ENCODE data around the gene PTPN6. TPM values are rescaled to one million over a fixed set of nuclear protein-coding genes. Genes with fewer than 3 reads are reported as not detected.
A peak's percentile ranks its signal among the peaks of the same experiment; 100 is the strongest.

The PTPN6 gene
- total RNA-seq, 1 donor from 2014 or later: 70.2 TPM

- Mint-ChIP-seq H3K9me3 (ENCODE audit: low read depth) (no peaks in the 10 kb centered on the region), H3K4me1 (ENCODE audit: low read depth) (peaks cover 51% of the 10 kb centered on the region), H3K27ac (peak overlapping the region; percentile 84), H3K27me3 (no peaks in the 10 kb centered on the region), H3K4me3 (ENCODE audit: low read depth) (no peak overlapping the region), H3K36me3 (ENCODE audit: insufficient read depth) (peaks cover 22% of the 10 kb centered on the region)
- DNase-seq (ENCODE audit: low spot score, unreplicated experiment): no peak
- no peak for TF ChIP-seq CTCF (IDR thresholded peaks at IDR 0.05; ENCODE audit: unreplicated experiment)
These were observed 16.5 kb downstream of the PTPN6 start for GRCh38 chr12:6967651-6968100.

GRCh38 chr12:6968426-6968825 lies 17.3 kb downstream of the PTPN6 start:
- TF ChIP-seq CTCF (IDR thresholded peaks at IDR 0.05; ENCODE audit: unreplicated experiment): no peak
- no peak for DNase-seq (ENCODE audit: low spot score, unreplicated experiment)
- peak overlapping the region; percentile 38 for H3K27ac Mint-ChIP-seq
- H3K4me3 Mint-ChIP-seq (ENCODE audit: low read depth): peak overlapping the region; percentile 98
- H3K4me1 Mint-ChIP-seq (ENCODE audit: low read depth): peaks cover 47% of the 10 kb centered on the region
- H3K36me3 Mint-ChIP-seq (ENCODE audit: insufficient read depth): peaks cover 22% of the 10 kb centered on the region
- H3K9me3 Mint-ChIP-seq (ENCODE audit: low read depth): no peaks in the 10 kb centered on the region
- no peaks in the 10 kb centered on the region for H3K27me3 Mint-ChIP-seq

GRCh38 chr12:6970096-6970527 lies 19.0 kb downstream of the PTPN6 start:
- Mint-ChIP-seq H3K27me3 (no peaks in the 10 kb centered on the region), H3K27ac (peak overlapping the region; percentile 99), H3K4me3 (ENCODE audit: low read depth) (peak overlapping the region; percentile 98), H3K4me1 (ENCODE audit: low read depth) (peaks cover 35% of the 10 kb centered on the region), H3K9me3 (ENCODE audit: low read depth) (no peaks in the 10 kb centered on the region), H3K36me3 (ENCODE audit: insufficient read depth) (peaks cover 19% of the 10 kb centered on the region)
- DNase-seq (ENCODE audit: low spot score, unreplicated experiment): no peak
- no peak for TF ChIP-seq CTCF (IDR thresholded peaks at IDR 0.05; ENCODE audit: unreplicated experiment)

- peaks cover 17% of the 10 kb centered on the region for H3K4me1 Mint-ChIP-seq (ENCODE audit: low read depth)
- no peaks in the 10 kb centered on the region for H3K27me3 Mint-ChIP-seq
- no peak for TF ChIP-seq CTCF (IDR thresholded peaks at IDR 0.05; ENCODE audit: unreplicated experiment)
- H3K27ac Mint-ChIP-seq: no peak overlapping the region
- H3K9me3 Mint-ChIP-seq (ENCODE audit: low read depth): no peaks in the 10 kb centered on the region
- no peak for DNase-seq (ENCODE audit: low spot score, unreplicated experiment)
- H3K36me3 Mint-ChIP-seq (ENCODE audit: insufficient read depth): peaks cover 20% of the 10 kb centered on the region
- no peak overlapping the region for H3K4me3 Mint-ChIP-seq (ENCODE audit: low read depth)
These were observed 23.0 kb downstream of the PTPN6 start for GRCh38 chr12:6974180-6974579.

GRCh38 chr12:6975297-6976032 lies 24.3 kb downstream of the PTPN6 start:
- Mint-ChIP-seq H3K27ac (peak overlapping the region; percentile 44), H3K4me1 (ENCODE audit: low read depth) (peaks cover 12% of the 10 kb centered on the region), H3K9me3 (ENCODE audit: low read depth) (no peaks in the 10 kb centered on the region), H3K4me3 (ENCODE audit: low read depth) (no peak overlapping the region), H3K27me3 (no peaks in the 10 kb centered on the region), H3K36me3 (ENCODE audit: insufficient read depth) (peaks cover 23% of the 10 kb centered on the region)
- no peak for DNase-seq (ENCODE audit: low spot score, unreplicated experiment)
- no peak for TF ChIP-seq CTCF (IDR thresholded peaks at IDR 0.05; ENCODE audit: unreplicated experiment)
